ENCODE measurements around the gene COLEC12. TPM values are rescaled to one million over a fixed set of nuclear protein-coding genes. Genes with fewer than 3 reads are reported as not detected.

Gene COLEC12
- total RNA-seq, 3 donors from 2014 or later (not counting 1 experiment from before 2014, with no cell fraction given), result not detected

- Histone ChIP-seq H3K36me3 (ENCODE audit: control insufficient read depth, insufficient read depth, low read length) (no peaks in the 10 kb centered on the region), H3K27me3 (ENCODE audit: control insufficient read depth, insufficient read depth, low read length) (no peaks in the 10 kb centered on the region), H3K4me1 (ENCODE audit: control insufficient read depth, insufficient read depth, low read length) (no peaks in the 10 kb centered on the region), H3K4me3 (ENCODE audit: low read length) (no peak overlapping the region), H3K27ac (ENCODE audit: low read length) (no peak overlapping the region), H3K9me3 (ENCODE audit: control insufficient read depth, insufficient read depth, low read length) (no peaks in the 10 kb centered on the region)
- 91% methylated on average over 3 of the region's 3 CpGs for WGBS (ENCODE audit: insufficient coverage)
- DNase-seq, result no peak
- Mint-ChIP-seq H3K4me3 (no peak overlapping the region), H3K36me3 (no peaks in the 10 kb centered on the region), H3K4me1 (no peaks in the 10 kb centered on the region), H3K9me3 (no peaks in the 10 kb centered on the region), H3K27ac (no peak overlapping the region), H3K27me3 (ENCODE audit: low read depth in 2 of 2) (peaks cover 6 to 19% of the 10 kb centered on the region in 2 donors)
- intact Hi-C loops (cut with micrococcal nuclease), result no loop called here
- no peak for TF ChIP-seq CTCF (IDR thresholded peaks at IDR 0.05)
- no peak for ATAC-seq
Observed at GRCh38 chr18:341102-341501, 159.4 kb downstream of the COLEC12 start.

- 83% methylated on average over 10 of the region's 10 CpGs for WGBS (ENCODE audit: insufficient coverage)
- no peak for TF ChIP-seq CTCF (IDR thresholded peaks at IDR 0.05)
- Histone ChIP-seq H3K27me3 (ENCODE audit: control insufficient read depth, insufficient read depth, low read length) (no peaks in the 10 kb centered on the region), H3K4me1 (ENCODE audit: control insufficient read depth, insufficient read depth, low read length) (no peaks in the 10 kb centered on the region), H3K9me3 (ENCODE audit: control insufficient read depth, insufficient read depth, low read length) (no peaks in the 10 kb centered on the region), H3K4me3 (ENCODE audit: low read length) (no peak overlapping the region), H3K27ac (ENCODE audit: low read length) (no peak overlapping the region), H3K36me3 (ENCODE audit: control insufficient read depth, insufficient read depth, low read length) (no peaks in the 10 kb centered on the region)
- Mint-ChIP-seq H3K36me3 (no peaks in the 10 kb centered on the region), H3K4me3 (no peak overlapping the region), H3K4me1 (no peaks in the 10 kb centered on the region), H3K27ac (no peak overlapping the region), H3K9me3 (no peaks in the 10 kb centered on the region), H3K27me3 (ENCODE audit: low read depth in 2 of 2) (peaks cover 6 to 19% of the 10 kb centered on the region in 2 donors)
- ATAC-seq (no peak), DNase-seq (no peak)
- intact Hi-C loops (cut with micrococcal nuclease), result no loop called here
Observed at GRCh38 chr18:340044-340443, 160.5 kb downstream of the COLEC12 start.

- 47% methylated on average over 6 of the region's 6 CpGs for WGBS (ENCODE audit: insufficient coverage)
- peaks cover 3 to 19% of the 10 kb centered on the region in 2 donors for H3K27me3 Mint-ChIP-seq (ENCODE audit: low read depth in 2 of 2)
- no peaks in the 10 kb centered on the region for H3K4me1 Mint-ChIP-seq
- H3K9me3 ChIP-seq (ENCODE audit: control insufficient read depth, insufficient read depth, low read length), result no peaks in the 10 kb centered on the region
- ATAC-seq (no peak), DNase-seq (no peak)
- no peaks in the 10 kb centered on the region for H3K9me3 Mint-ChIP-seq
- no peaks in the 10 kb centered on the region for H3K4me1 ChIP-seq (ENCODE audit: control insufficient read depth, insufficient read depth, low read length)
- H3K27ac Mint-ChIP-seq, result no peak overlapping the region
- H3K36me3 ChIP-seq (ENCODE audit: control insufficient read depth, insufficient read depth, low read length), result no peaks in the 10 kb centered on the region
- no peaks in the 10 kb centered on the region for H3K27me3 ChIP-seq (ENCODE audit: control insufficient read depth, insufficient read depth, low read length)
- H3K36me3 Mint-ChIP-seq, result no peaks in the 10 kb centered on the region
- no peak for TF ChIP-seq CTCF (IDR thresholded peaks at IDR 0.05)
- intact Hi-C loops (cut with micrococcal nuclease), result no loop called here
- H3K4me3 ChIP-seq (ENCODE audit: low read length), result no peak overlapping the region
- H3K27ac ChIP-seq (ENCODE audit: low read length), result no peak overlapping the region
- H3K4me3 Mint-ChIP-seq, result no peak overlapping the region
Observed at GRCh38 chr18:339200-339599, 161.3 kb downstream of the COLEC12 start.

GRCh38 chr18:336713-337112 lies 163.8 kb downstream of the COLEC12 start:
- ATAC-seq (no peak), DNase-seq (no peak)
- H3K4me1 Mint-ChIP-seq, result no peaks in the 10 kb centered on the region
- 60% methylated on average over 2 of the region's 2 CpGs for WGBS (ENCODE audit: insufficient coverage)
- H3K27me3 ChIP-seq (ENCODE audit: control insufficient read depth, insufficient read depth, low read length), result no peaks in the 10 kb centered on the region
- no peak overlapping the region for H3K4me3 ChIP-seq (ENCODE audit: low read length)
- TF ChIP-seq CTCF (IDR thresholded peaks at IDR 0.05), result no peak
- no peak overlapping the region for H3K27ac ChIP-seq (ENCODE audit: low read length)
- H3K36me3 ChIP-seq (ENCODE audit: control insufficient read depth, insufficient read depth, low read length), result no peaks in the 10 kb centered on the region
- H3K9me3 Mint-ChIP-seq, result no peaks in the 10 kb centered on the region
- no peaks in the 10 kb centered on the region for H3K9me3 ChIP-seq (ENCODE audit: control insufficient read depth, insufficient read depth, low read length)
- intact Hi-C loops (cut with micrococcal nuclease), result no loop called here
- peaks cover 10 to 17% of the 10 kb centered on the region in 2 donors for H3K27me3 Mint-ChIP-seq (ENCODE audit: low read depth in 2 of 2)
- H3K4me1 ChIP-seq (ENCODE audit: control insufficient read depth, insufficient read depth, low read length), result no peaks in the 10 kb centered on the region
- no peaks in the 10 kb centered on the region for H3K36me3 Mint-ChIP-seq
- H3K27ac Mint-ChIP-seq, result no peak overlapping the region
- H3K4me3 Mint-ChIP-seq, result no peak overlapping the region
